Measurements from ENCODE around the gene SWAP70.

Gene SWAP70

DNA sequence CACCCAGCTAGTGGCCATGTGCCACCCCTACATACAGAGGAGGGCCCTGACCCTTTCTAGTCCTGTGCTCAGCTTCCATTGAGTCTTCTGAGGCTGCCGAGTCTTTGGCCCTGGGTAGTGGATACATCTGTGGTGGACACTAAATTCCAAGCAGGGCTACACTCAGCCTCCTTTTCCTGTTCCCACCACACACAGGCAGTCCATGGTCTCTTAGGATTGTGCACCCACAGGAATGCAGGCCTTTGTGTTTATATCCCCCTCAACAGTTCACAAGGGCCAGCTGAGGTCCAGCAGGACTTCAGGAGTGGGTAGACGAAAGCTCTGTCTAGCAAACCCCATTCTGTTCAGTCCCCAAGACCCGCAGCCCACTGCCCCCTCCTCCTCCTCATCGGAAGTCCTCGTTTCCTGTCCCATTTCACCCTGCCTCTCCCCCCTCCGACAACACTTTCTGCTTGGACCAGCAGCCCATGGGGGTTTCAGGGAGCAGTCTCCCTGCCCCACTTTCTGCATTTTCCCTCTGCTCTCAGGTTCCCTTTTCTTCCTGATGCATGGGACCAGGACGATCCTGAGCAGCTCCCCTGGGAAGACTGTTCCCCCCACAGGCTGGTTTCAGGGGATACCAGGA lies 91.8 kb downstream of the SWAP70 start:
- DNase-seq: no peak

DNA sequence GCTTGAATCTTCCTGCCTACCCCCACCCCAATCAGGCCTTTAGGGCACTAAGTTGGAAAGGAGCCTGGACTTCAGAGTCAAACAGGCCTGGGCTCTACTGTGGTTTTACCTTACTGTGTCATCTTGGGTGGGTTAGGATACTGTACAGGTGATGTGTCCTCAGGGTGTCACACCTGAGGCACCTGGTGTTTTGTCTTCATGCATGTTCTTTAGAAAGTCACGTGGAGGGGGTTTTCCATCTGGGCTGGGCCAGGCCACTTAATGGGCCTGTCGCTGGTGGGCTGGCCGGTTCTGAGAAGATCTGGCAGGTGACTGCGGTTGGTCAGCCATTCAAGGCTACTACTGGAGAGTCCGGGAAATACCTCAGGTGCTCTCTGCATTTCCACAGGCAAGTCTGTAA lies 92.6 kb downstream of the SWAP70 start:
- DNase-seq: no peak

DNA sequence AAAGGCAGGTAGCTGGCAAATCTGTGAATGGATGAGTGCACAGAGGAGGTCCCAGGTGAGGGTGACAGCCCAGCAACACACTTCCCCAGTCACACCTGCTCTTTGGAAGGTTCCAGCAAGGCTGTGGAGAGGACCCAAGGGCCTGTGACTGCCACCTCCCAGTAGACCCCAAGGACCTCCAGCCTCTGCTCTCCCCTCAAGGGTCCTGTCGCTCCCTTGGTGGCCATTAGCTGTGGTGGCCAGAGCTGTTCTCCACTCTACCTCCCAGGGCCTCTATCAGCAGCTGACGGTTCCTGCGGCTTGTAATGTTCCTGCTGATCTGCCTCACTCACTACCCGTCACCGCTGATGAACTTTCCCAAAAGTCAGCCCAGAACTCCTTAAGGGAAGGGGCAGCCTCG lies 93.0 kb downstream of the SWAP70 start:
- no peak for DNase-seq

DNA sequence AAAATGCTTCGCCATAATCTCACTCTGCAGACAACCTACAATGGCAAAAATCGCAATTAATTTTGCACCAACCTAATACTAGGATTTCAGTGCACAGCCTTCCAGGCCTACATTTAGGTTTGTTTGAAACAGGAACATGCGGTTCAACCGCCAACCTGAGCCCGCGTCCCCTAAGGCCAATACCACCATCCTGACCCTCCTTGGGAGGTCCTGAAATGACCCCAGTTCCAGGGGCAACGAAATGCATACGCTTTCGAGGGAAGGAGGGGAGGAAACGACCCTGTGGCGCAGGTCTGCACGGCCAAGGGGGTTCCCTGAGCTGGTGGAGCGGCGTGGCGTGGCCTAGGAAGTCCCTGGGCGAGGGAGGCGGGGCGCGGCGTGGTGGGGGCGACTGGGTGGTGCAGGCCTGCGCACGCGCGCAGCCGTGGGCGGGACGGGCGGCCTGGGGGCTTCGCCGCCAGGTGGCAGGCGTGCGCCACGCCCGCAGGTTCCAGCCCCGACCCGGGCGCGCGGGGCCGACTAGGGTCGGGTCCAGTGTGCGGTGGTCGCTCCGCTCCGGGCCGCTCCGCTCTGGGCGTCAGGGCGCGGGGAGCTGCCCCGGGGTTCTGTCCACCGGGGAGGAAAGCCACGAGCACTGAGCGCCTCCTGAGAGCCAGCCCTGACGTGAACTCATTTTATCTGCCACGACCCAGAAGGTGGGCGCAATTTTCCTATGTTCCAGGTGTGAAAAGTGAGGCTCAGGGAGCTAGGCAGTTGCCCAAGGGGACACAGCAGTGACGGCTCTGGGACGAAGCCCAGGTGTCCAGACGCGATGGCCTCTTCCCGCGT lies 94.1 kb downstream of the SWAP70 start:
- DNase-seq: peak; percentile 73

DNA sequence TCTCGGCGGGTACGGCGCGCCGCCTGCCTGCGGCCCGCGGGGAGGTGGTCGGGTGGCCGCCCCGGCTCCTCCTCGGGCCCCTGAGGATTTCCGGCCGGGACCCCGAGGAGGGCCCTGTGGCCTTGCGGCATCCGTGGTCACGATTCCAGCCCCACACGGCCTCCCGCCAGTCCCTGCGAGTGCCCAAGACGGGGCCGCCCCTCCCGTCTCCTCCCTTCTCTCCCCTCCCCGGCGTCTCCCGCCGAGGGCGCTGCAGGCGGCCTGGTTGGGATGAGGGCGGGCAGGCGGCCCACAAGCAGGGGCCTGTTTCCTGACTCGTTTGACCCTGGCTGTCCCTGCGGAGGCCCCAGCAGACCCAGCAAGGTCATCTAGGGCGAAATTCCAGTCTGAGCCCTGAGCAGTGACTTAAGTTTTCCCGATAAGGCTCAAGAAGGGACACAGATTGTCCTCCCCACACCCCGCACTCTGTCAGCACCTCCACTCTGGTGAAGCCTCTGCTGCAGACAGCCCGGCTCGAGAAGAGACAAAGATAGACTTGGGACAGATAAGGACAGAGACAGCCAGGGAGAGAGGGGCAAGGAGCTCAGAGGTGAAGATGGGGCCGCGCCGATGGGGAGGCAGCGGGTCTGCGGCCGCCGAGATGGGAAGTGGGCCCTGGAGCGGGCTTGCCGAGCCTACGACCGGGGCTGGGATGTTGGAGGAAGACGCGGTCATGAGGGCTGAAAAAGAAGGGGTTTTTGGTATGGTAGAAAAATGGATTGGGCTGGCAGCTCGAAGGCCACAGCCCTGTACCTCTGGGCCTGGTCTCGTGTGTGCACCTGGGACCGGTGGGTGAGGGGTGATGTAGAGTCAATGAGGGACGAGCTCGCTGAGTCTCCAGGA lies 95.0 kb downstream of the SWAP70 start:
- peak; percentile 52 for DNase-seq

GRCh38 chr11:9759519-9760192 lies 95.8 kb downstream of the SWAP70 start:
- DNase-seq: no peak

GRCh38 chr11:9760193-9760575 lies 96.3 kb downstream of the SWAP70 start:
- DNase-seq: no peak

GRCh38 chr11:9761441-9761945 lies 97.6 kb downstream of the SWAP70 start:
- DNase-seq: no peak

- DNase-seq: no peak
Measured at GRCh38 chr11:9762531-9762930, 98.7 kb downstream of the SWAP70 start.

GRCh38 chr11:9763301-9763700 lies 99.4 kb downstream of the SWAP70 start:
- DNase-seq: no peak

- no peak for DNase-seq
Measured at GRCh38 chr11:9765320-9766101, 101.6 kb downstream of the SWAP70 start.

DNA sequence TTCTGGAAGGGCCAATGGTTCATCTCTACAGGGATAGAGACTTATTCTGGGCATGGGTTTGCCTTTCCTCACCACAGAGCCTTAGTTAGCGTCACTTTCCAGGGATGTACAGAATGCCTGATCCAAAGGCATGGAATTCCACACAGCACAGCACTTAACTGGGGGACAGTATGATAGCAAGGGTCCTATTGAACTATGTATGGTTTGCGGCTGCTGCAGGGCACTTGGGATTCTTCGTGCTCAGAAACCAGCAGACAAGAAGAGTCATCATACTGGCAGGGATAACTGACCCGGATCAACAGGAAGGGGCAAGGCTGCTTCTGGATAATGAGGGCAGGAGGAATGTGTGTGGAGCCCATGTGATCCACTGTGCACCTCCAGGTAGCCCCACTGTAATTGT lies 105.7 kb downstream of the SWAP70 start:
- DNase-seq: no peak

GRCh38 chr11:9771071-9771511 lies 107.2 kb downstream of the SWAP70 start:
- no peak for DNase-seq

DNA sequence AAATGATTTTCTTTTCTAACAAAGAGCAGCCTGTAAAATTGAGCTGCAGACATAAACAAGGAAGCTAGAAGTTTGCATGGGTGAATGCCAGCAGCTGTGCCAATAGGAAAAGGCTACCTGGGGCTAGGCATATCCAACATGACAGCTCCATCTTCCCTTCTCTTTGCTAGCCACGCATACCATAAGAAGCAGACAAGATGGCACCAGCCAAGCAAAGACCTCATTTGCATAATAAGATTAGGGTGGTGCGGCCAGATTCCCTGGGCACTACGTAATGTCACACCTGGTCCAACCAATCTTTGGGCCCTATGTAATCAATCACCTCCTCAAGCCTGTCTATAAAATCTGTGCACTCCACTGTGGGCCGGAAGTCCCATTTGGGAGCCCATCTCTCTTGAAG lies 108.3 kb downstream of the SWAP70 start:
- DNase-seq: no peak

GRCh38 chr11:9773524-9773923 lies 109.6 kb downstream of the SWAP70 start:
- no peak for DNase-seq

DNA sequence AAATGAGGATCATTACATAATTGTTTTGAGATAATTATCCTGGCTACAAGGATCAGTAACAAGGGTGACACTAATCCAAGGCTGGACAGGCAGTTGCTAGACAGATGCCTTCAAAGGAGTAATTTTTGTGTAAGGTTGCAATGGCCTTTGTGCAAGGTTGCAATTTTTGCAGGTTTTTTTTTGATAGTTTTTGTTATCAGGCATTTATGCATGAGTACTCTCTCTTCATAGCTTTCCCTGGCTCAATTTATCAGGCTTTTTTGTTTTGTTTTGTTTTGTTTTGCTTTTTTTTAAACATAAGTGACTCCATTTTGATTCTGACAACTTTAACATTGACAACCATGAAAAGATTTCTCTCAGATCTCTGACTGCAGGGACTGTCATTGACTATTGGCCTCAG lies 110.2 kb downstream of the SWAP70 start:
- no peak for DNase-seq

- no peak for DNase-seq
Measured at GRCh38 chr11:9774591-9775397, 110.9 kb downstream of the SWAP70 start.

DNA sequence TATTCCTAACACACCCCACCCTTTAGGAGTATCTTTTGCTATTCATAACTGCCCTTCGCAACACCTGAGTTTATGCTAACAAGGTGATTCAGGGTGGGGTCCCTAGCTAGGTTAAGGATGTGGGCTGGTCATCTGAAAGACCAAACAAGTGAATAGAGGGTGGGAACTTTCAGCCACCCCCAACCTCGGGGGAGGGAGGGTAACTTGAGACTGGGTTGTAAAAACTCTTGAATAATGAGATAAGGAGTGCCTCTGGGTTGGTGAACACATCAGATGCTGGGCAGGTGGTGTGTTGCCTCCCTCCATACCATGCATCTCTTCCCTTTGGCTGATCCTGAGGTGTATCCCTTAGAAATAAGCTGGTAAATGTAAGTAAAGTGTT lies 111.5 kb downstream of the SWAP70 start:
- no peak for DNase-seq

- no peak for DNase-seq
Measured at GRCh38 chr11:9776203-9776602, 112.3 kb downstream of the SWAP70 start.

DNA sequence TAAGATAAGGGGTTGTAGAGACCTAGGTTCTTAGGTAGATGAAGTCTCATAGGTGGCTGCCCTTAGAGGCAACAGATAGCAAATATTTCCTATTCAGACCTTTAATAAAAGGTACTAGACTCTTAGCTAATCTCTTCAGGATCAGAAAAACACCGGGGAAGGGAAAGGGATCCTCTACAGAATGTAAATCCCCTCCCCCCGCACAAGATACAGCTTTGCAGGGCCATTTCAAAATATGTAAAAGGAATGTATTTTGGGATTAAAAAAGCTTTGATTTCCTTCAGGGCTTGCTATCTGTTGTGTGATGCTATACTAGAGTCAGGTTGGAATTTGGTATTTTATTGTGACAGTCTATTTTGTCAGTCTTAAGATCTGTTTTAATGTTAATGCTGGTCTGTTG lies 113.2 kb downstream of the SWAP70 start:
- no peak for DNase-seq

DNA sequence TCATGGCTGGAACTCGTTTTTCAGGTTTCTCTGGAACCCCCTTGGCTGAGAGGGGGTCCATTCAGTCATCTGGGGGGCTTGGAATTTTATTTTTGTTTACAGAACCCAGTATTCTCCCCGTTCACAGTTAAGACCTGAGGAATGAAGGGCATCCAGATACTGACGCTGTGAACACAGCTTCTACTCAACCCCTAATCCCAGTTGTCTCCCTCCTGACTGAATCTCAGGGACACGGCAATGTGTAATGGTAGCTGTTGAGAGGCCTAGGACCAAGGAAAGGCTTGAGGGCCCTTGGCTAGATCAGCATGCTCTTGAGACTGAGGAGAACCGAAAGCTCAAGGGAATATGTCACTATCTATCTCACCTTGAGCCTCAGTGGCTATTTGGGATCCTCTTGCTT lies 113.6 kb downstream of the SWAP70 start:
- DNase-seq: no peak

Data from NCI-H1105 (cell line).